ENCODE measurements around the gene SUPT3H.

- TF ChIP-seq MAX (IDR thresholded peaks at IDR 0.05) (no peak), TAF1 (IDR thresholded peaks at IDR 0.05; ENCODE audit: low read depth) (no peak), CEBPB (IDR thresholded peaks at IDR 0.05) (no peak), YY1 (IDR thresholded peaks at IDR 0.05; ENCODE audit: low read depth) (no peak), EP300 (IDR thresholded peaks at IDR 0.05; ENCODE audit: borderline replicate concordance) (no peak), ZBTB7A (IDR thresholded peaks at IDR 0.05; ENCODE audit: low read depth) (no peak), NFIC (IDR thresholded peaks at IDR 0.05) (no peak)
These were observed 178.2 kb downstream of the SUPT3H start for GRCh38 chr6:45199554-45199953.
